ENCODE results near the gene SLC6A6.

GRCh38 chr3:14494973-14495300 lies 92.5 kb downstream of the SLC6A6 start:
- TF ChIP-seq CTCF (IDR thresholded peaks at IDR 0.05) (no peak), POLR2A (IDR thresholded peaks at IDR 0.05) (no peak)
